Brain microvascular endothelial cell (primary cell): ENCODE results near the gene PAPOLB.
"Not testable (repeated sequence)": the region's sequence is repeated elsewhere in the genome, so short reads cannot be mapped to it uniquely, and the experiment has no call there.

Experiments used
- DNase-seq: peaks from one replicate; pipeline ENCODE4 v3.0.0-alpha.2; 2020
- H3K27ac ChIP-seq: fragments of 250-450 bp; sonication (Bioruptor Pico); 2 replicates; pipeline ENCODE4 v1.5.1; 2020; ENCODE audit warnings: mild to moderate bottlenecking, moderate library complexity
- H3K27me3 ChIP-seq: fragments of 250-450 bp; sonication (Bioruptor Pico); replicated peaks from 2 replicates; pipeline ENCODE4 v1.5.1; 2020; ENCODE audit warnings: mild to moderate bottlenecking
- H3K36me3 ChIP-seq: fragments of 250-450 bp; sonication (Bioruptor Pico); replicated peaks from 2 replicates; pipeline ENCODE4 v1.5.1; 2020; ENCODE audit warnings: mild to moderate bottlenecking
- H3K4me3 ChIP-seq: 2 replicates; pipeline ENCODE4 v1.5.1; 2011; ENCODE audit warnings: low read depth, mild to moderate bottlenecking, control low read depth, low read length, moderate library complexity
- CTCF ChIP-seq: IDR thresholded peaks from 2 replicates; pipeline ENCODE4 v1.5.1; 2011; ENCODE audit warnings: low read depth, mild to moderate bottlenecking, moderate library complexity, low read length, control low read depth, inconsistent platforms; ENCODE audit errors: missing control alignments
- in situ Hi-C: cut with HindIII; loops from 2 replicates; pipeline ENCODE4 v1.10.0; 2017; ENCODE audit warnings: low sequenced_read_pairs, low pct_ligation_motif_present

Gene PAPOLB

GRCh38 chr7:4894482-4894881 lies 32.7 kb upstream of the PAPOLB start:
- TF ChIP-seq CTCF: no peak
- H3K36me3 ChIP-seq: no peaks in the 10 kb centered on the region
- in situ Hi-C loops: no loop called here
- H3K4me3 ChIP-seq: no peak overlapping the region
- no peak overlapping the region for H3K27ac ChIP-seq
- H3K27me3 ChIP-seq: no peaks in the 10 kb centered on the region
- DNase-seq: no peak

GRCh38 chr7:4893929-4894475 lies 32.2 kb upstream of the PAPOLB start:
- no peak for TF ChIP-seq CTCF
- no peak overlapping the region for H3K4me3 ChIP-seq
- in situ Hi-C loops: no loop called here
- no peak overlapping the region for H3K27ac ChIP-seq
- no peaks in the 10 kb centered on the region for H3K36me3 ChIP-seq
- no peak for DNase-seq
- H3K27me3 ChIP-seq: no peaks in the 10 kb centered on the region

- in situ Hi-C loops, H3K4me3 ChIP-seq, H3K27me3 ChIP-seq, DNase-seq, H3K36me3 ChIP-seq, H3K27ac ChIP-seq: not testable (repeated sequence)
Observed at GRCh38 chr7:4893188-4893587, 31.4 kb upstream of the PAPOLB start.

- H3K4me3 ChIP-seq, H3K27me3 ChIP-seq, DNase-seq, H3K27ac ChIP-seq, in situ Hi-C loops, H3K36me3 ChIP-seq: not testable (repeated sequence)
Observed at GRCh38 chr7:4891522-4891921, 29.7 kb upstream of the PAPOLB start.

GRCh38 chr7:4889682-4890081 lies 27.9 kb upstream of the PAPOLB start:
- no peak for TF ChIP-seq CTCF
- H3K36me3 ChIP-seq: no peaks in the 10 kb centered on the region
- DNase-seq: no peak
- no peak overlapping the region for H3K27ac ChIP-seq
- no peaks in the 10 kb centered on the region for H3K27me3 ChIP-seq
- in situ Hi-C loops: no loop called here
- no peak overlapping the region for H3K4me3 ChIP-seq

- H3K27me3 ChIP-seq: no peaks in the 10 kb centered on the region
- no peak overlapping the region for H3K4me3 ChIP-seq
- no peak overlapping the region for H3K27ac ChIP-seq
- no peaks in the 10 kb centered on the region for H3K36me3 ChIP-seq
- no peak for DNase-seq
- in situ Hi-C loops: no loop called here
- no peak for TF ChIP-seq CTCF
Observed at GRCh38 chr7:4888161-4888560, 26.3 kb upstream of the PAPOLB start.

- in situ Hi-C loops: no loop called here
- no peak overlapping the region for H3K4me3 ChIP-seq
- no peak overlapping the region for H3K27ac ChIP-seq
- no peak for TF ChIP-seq CTCF
- no peak for DNase-seq
- no peaks in the 10 kb centered on the region for H3K36me3 ChIP-seq
- H3K27me3 ChIP-seq: no peaks in the 10 kb centered on the region
Observed at GRCh38 chr7:4886671-4887070, 24.8 kb upstream of the PAPOLB start.
